ENCODE data around the gene SUSD2.
A peak's percentile ranks its signal among the peaks of the same experiment; 100 is the strongest.

The SUSD2 gene

DNA sequence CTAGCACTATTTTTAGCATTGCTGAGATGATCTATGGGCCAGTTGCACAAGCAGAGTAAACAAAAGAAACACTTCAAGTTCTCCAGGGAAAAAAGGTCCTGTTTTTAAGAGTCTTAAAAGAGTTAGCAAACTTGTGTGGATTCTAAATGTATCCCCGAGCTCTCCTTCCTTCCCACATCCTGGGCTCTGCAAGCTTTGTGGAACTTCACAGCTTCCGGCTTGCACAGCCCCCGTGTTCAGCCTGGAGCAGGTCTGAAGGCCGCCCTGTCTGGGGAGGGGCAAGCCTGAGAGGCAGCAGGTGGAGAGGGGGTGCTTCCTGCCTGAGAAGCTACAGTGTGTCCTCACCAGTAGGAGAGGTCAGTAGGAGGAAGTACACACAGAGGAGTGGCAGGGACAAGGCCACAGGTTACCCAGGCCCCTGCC, 35.1 kb upstream of the SUSD2 start:
- peak overlapping the region; percentile 74 for H3K27ac ChIP-seq
- TF ChIP-seq CTCF (IDR thresholded peaks at IDR 0.05) = no peak
- TF ChIP-seq ZFX (IDR thresholded peaks at IDR 0.05; ENCODE audit: borderline replicate concordance) = no peak

DNA sequence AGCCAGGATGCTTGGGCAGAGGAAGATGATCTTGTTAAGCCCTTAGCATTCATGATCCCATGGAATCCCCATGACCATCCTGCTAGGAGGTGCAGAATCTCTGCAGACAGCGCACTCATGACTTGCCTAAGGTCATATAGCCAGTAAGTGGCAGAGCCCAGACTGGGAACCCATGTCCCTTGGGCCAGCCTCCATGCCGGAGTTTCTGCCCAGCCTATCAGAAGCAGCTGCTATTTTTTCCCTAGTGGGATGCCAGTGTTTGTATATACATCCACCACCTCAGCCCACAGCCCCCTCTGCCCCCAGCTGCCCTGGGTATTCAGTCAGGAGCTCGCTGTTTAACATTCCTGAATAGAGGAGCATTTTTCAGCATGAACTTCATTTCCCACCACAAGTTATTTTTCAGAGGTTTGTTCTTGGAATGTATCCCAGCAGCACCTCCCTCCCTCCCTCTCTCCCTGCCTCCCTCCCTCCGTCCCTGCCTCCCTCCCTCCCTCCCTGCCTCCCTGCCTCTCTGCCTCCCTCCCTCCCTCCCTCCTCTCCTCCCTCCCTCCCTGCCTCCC, 34.4 kb upstream of the SUSD2 start:
- peak overlapping the region; percentile 74 for H3K27ac ChIP-seq
- TF ChIP-seq ZFX (IDR thresholded peaks at IDR 0.05; ENCODE audit: borderline replicate concordance) (no peak), CTCF (IDR thresholded peaks at IDR 0.05) (no peak)

DNA sequence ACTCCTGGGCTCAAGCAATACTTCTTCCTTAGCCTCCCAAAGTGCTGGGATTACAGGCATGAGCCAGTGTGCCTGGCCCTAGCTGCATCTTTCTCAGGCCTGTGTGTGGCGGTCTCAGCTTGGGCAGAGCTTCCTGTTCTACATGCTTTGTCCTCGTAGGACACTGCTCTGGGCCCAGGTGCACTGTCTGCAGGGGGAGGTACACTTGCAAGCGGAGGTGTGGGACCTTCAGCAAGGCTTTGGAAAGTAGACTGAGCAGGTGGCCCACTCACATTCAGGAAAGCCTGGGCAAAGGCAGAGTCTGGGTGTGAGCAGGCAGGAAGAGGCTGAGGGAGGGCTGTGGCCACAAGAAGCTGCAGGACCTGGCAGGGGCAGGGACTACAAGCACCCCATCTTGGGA, 33.6 kb upstream of the SUSD2 start:
- H3K27ac ChIP-seq = no peak overlapping the region
- TF ChIP-seq CTCF (IDR thresholded peaks at IDR 0.05) (no peak), ZFX (IDR thresholded peaks at IDR 0.05; ENCODE audit: borderline replicate concordance) (no peak)

GRCh38 chr22:24148266-24149197, 32.8 kb upstream of the SUSD2 start:
- no peak for TF ChIP-seq CTCF (IDR thresholded peaks at IDR 0.05)
- no peak for TF ChIP-seq ZFX (IDR thresholded peaks at IDR 0.05; ENCODE audit: borderline replicate concordance)
- H3K27ac ChIP-seq = no peak overlapping the region

DNA sequence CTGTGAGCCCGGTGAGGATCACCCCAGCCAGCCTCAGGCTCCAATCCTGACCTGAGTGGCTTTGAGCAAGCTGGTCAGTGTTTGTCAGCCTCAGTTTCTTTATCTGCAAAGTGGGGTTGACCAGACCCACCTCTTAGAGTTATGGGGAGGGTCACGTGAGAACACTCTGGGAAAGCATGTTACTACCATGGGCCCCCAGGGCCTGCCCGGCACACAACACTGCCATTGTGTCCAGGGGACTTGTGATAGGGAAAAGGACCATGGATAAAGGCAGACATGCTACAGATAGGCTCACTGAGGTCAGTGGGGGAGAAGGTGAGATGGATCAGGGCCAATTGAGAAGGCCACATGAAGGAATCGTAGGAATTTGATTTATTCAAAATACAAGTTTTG, 32.1 kb upstream of the SUSD2 start:
- no peak overlapping the region for H3K27ac ChIP-seq
- TF ChIP-seq ZFX (IDR thresholded peaks at IDR 0.05; ENCODE audit: borderline replicate concordance) (no peak), CTCF (IDR thresholded peaks at IDR 0.05) (no peak)

DNA sequence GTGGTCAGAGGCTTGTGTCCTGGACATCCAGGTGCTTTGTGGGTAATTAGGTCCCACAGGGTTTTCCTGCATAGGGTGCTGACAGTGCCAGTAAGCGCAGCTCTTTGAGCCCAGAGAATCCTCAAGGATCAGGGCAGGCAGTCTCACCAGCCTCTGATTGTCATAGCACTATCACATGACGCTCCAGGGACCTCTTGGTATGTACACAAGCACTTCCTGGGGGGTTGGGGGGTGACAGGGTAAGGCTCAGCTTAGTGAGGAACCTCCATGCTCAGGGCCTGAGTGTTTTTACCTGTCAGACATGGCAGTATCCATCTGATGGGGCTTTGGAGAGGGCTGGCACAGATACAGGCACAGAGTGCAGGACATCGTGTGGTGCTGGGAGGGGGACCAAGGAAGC, 27.9 kb upstream of the SUSD2 start:
- no peak overlapping the region for H3K27ac ChIP-seq
- TF ChIP-seq CTCF (IDR thresholded peaks at IDR 0.05) = no peak
- TF ChIP-seq ZFX (IDR thresholded peaks at IDR 0.05; ENCODE audit: borderline replicate concordance) = no peak

- no peak for TF ChIP-seq CTCF (IDR thresholded peaks at IDR 0.05)
- H3K27ac ChIP-seq = no peak overlapping the region
Observed at GRCh38 chr22:24153959-24154358, 27.3 kb upstream of the SUSD2 start.
